Thyroid gland (tissue), 4 donors: ENCODE data around the gene FXYD5. TPM values are rescaled to one million over a fixed set of nuclear protein-coding genes. Genes with fewer than 3 reads are reported as not detected.

ENCODE experiments used
- DNase-seq, 2 donors: peaks; one replicate each; pipeline ENCODE4 v3.0.0-alpha.2; 2019
- H3K27ac ChIP-seq, 3 donors: fragments of 200-600 bp; sonication (generic); 1 replicate in 2 of 3; 2 replicates in 1 of 3; pipeline ENCODE4 v1.5.1; 2016 to 2019; ENCODE audit warnings: mild to moderate bottlenecking in 1 of 3, moderate library complexity in 1 of 3
- H3K27me3 ChIP-seq: fragments of 200-600 bp; sonication (generic); one replicate; pipeline ENCODE4 v1.5.1; 2019
- H3K36me3 ChIP-seq, 2 donors: fragments of 200-600 bp; sonication (generic); one replicate each; pipeline ENCODE4 v1.5.1; 2016 to 2019
- H3K4me1 ChIP-seq, 2 donors: fragments of 200-600 bp; sonication (generic); one replicate each; pipeline ENCODE4 v1.5.1; 2017 to 2019
- H3K4me3 ChIP-seq, 3 donors: fragments of 200-600 bp; sonication (generic); replicated peaks in 1 of 3; 1 replicate in 2 of 3; 2 replicates in 1 of 3; pipeline ENCODE4 v1.5.1; 2016; ENCODE audit warnings: mild to moderate bottlenecking in 1 of 3
- H3K9me3 ChIP-seq: fragments of 200-600 bp; sonication (generic); one replicate; pipeline ENCODE4 v1.5.1; 2017
- POLR2A ChIP-seq, 2 donors: fragments of 450-650 bp; IDR thresholded peaks; one replicate each; pipeline ENCODE4 v1.6.1; 2017; ENCODE audit warnings: antibody characterized with exemption in 2 of 2, mild to moderate bottlenecking in 2 of 2, moderate library complexity in 1 of 2
- WGBS, 2 donors: methylation state at CpG; one replicate each; pipeline ENCODE4 v1.1.5; 2017; 5-methylcytosine and 5-hydroxymethylcytosine counted together
- intact Hi-C: fragments of 100-400 bp; cut with DNase I; formaldehyde crosslinking; loops from one replicate; pipeline ENCODE4 v1.15.1; 2023
- total RNA-seq, 4 donors: library from RNA; depleted of rRNA; stranded (reverse); fragments of >200 nt; gene quantifications; one replicate each; pipeline ENCODE4 v1.2.3, GENCODE V29; 2016
- TF ChIP-seq, protein P1 (sequence below), 6 experiments: fragments of 200-600 bp in 3 of 6; fragments of 450-650 bp in 3 of 6; sonication (generic) in 3 of 6; IDR thresholded peaks; one replicate each; pipeline ENCODE4 v1.5.1; 2016 to 2019; ENCODE audit warnings: antibody characterized with exemption in 6 of 6, mild to moderate bottlenecking in 2 of 6, inconsistent platforms in 1 of 6, moderate library complexity in 1 of 6

The FXYD5 gene
- 10 to 100 TPM in 3 of 4 donors, 1 to 10 TPM in 1; 9.3 to 52.4 (median 19.6) TPM for total RNA-seq

DNA sequence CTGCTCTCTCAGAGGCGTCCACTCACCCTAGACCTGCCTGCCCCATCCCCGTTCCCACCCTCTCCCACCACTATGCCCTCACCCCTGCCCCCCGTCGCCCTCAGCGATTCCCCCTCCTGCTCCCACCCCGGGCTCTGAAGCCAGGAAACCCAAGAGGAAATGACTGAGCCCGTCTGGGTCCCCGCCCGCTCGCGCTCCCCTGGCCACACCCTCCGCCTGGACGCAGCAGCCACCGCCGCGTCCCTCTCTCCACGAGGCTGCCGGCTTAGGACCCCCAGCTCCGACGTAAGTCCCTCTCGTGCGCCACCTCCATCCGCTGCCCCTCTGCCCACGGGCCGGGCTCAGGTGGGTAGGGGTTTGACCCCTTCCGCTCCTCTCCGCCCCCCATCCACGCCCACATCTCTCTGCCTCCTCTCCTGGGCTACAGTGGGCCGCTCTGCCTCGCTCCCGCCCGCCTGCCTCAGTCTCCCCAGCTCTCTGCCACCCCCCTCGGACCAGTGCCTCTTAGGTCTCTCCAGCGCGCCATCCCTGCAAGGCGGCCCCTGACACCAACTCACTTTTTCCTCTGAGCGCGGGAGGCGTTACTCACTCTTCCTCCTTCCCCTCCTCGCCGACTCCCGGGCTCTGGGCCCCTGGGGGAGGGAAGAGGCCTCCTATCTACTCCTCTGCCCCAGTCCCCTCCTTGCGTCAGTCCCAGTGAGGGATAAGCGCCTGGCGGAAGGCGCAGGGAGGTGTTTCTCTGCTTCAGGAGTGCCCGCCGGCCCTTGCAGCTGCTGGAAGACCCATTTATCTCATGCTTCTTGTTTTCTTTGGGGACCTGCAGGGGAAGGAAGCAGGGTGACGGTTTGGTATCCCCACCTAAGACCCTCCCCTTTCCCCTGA lies at the start of gene FXYD5:
Gene FXYD5 (plus strand): TSS at position 211 of the 882 bp plus-strand sequence. CDS start 816 bp downstream, outside the sequence.
- peak in 1 of 2 donors; percentile 21 for DNase-seq
- TF ChIP-seq, protein P1, sequence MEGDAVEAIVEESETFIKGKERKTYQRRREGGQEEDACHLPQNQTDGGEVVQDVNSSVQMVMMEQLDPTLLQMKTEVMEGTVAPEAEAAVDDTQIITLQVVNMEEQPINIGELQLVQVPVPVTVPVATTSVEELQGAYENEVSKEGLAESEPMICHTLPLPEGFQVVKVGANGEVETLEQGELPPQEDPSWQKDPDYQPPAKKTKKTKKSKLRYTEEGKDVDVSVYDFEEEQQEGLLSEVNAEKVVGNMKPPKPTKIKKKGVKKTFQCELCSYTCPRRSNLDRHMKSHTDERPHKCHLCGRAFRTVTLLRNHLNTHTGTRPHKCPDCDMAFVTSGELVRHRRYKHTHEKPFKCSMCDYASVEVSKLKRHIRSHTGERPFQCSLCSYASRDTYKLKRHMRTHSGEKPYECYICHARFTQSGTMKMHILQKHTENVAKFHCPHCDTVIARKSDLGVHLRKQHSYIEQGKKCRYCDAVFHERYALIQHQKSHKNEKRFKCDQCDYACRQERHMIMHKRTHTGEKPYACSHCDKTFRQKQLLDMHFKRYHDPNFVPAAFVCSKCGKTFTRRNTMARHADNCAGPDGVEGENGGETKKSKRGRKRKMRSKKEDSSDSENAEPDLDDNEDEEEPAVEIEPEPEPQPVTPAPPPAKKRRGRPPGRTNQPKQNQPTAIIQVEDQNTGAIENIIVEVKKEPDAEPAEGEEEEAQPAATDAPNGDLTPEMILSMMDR (IDR thresholded peaks at IDR 0.05): peak in 1 of 6 experiments; percentile 9
- no peak for TF ChIP-seq POLR2A (IDR thresholded peaks at IDR 0.05)
- 2 to 3% methylated on average over 30 to 49 of the region's 49 CpGs for WGBS, 2 donors
- H3K4me3 ChIP-seq: peak within 1 kb of the TSS in 2 of 3 donors; percentile 35 to 45
- no peaks in the 10 kb centered on the region for H3K36me3 ChIP-seq
- H3K27ac ChIP-seq: peak within 1 kb of the TSS; percentile 36 to 79 (median 73)
- no peaks in the 10 kb centered on the region for H3K27me3 ChIP-seq
- H3K9me3 ChIP-seq: no peaks in the 10 kb centered on the region
- H3K4me1 ChIP-seq: peaks cover 5 to 16% of the 10 kb centered on the region in 2 donors
- intact Hi-C loops: no loop called here

DNA sequence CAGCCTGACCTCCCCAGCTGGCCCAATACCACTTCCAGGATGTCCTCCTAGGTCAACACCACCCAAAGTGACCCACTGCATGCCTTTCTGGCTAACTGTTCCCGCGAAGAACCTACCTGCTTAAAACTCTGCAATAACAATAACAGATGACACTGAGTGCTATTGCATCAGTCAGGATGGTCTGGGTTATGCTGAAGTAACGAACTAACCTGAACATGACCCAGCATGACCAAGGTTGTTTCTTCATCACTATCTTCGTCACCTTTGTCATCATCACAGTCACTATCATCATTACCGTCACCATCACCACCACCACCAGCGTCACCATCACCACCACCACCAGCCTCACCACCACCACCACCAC lies 49.5 kb upstream of the FXYD5 start:
- intact Hi-C loops: no loop called here
- H3K4me1 ChIP-seq: no peaks in the 10 kb centered on the region
- H3K36me3 ChIP-seq: no peaks in the 10 kb centered on the region
- no peaks in the 10 kb centered on the region for H3K9me3 ChIP-seq
- 96 to 97% methylated on average over 6 of the region's 6 CpGs for WGBS, 2 donors
- H3K27ac ChIP-seq: no peak overlapping the region
- H3K27me3 ChIP-seq: no peaks in the 10 kb centered on the region
- TF ChIP-seq, protein P1 (IDR thresholded peaks at IDR 0.05): no peak
- no peak for TF ChIP-seq POLR2A (IDR thresholded peaks at IDR 0.05)
- DNase-seq: no peak
- no peak overlapping the region for H3K4me3 ChIP-seq

DNA sequence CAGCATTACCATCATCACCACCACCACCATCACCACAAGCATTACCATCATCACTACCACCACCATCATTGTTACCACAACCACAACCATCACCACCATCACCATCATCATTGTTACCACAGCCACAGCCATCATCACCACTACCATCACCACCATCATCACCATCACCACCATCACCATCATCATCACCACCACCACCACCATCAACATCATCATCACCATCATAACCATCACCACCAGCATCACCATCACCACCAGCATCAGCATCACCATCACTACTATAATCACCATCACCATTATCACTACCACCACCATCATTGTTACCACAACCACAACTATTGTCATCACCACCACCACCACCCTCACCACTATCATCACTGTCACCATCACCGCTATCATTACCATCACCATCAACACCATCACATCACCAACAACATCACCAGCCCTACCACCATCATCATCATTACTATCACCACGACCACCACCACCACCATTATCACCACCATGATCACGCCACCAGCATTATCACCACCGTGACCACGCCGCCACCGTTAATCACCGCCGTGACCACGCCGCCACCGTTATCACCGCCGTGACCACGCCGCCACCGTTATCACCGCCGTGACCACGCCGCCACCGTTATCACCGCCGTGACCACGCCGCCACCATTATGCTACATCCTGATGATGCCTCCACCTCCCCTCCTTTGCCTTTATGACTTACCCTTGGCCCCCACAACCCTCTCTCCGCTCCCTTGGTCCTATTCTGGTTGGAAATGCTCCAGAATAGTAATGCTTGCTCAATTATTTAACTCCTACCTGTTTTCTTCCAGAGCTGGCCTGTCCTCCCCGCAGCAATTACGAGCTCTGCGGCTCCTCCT lies 48.9 kb upstream of the FXYD5 start:
- 86 to 89% methylated on average over 30 of the region's 30 CpGs for WGBS, 2 donors
- H3K4me3 ChIP-seq: no peak overlapping the region
- DNase-seq: no peak
- no peak overlapping the region for H3K27ac ChIP-seq
- no peaks in the 10 kb centered on the region for H3K4me1 ChIP-seq
- TF ChIP-seq, protein P1 (IDR thresholded peaks at IDR 0.05): no peak
- TF ChIP-seq POLR2A (IDR thresholded peaks at IDR 0.05): no peak
- H3K27me3 ChIP-seq: no peaks in the 10 kb centered on the region
- intact Hi-C loops: no loop called here
- no peaks in the 10 kb centered on the region for H3K36me3 ChIP-seq
- H3K9me3 ChIP-seq: no peaks in the 10 kb centered on the region

DNA sequence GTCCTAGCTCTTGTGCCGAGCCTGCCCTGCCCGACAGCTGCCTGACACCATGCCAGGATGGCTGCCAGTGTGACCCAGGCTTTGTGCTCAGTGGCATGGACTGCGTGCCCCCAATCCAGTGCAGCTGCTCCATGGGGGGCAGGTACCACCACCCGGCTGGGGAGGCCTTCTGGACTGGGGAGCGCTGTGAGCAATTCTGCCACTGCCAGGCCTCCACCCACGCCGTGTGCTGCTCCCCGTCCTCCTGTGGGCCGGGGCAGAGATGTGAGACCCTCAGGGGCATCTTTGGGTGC lies 48.3 kb upstream of the FXYD5 start:
- DNase-seq: no peak
- no peak overlapping the region for H3K4me3 ChIP-seq
- no peaks in the 10 kb centered on the region for H3K4me1 ChIP-seq
- WGBS, 2 donors: 91 to 98% methylated on average over 7 to 9 of the region's 9 CpGs
- H3K27me3 ChIP-seq: no peaks in the 10 kb centered on the region
- H3K36me3 ChIP-seq: no peaks in the 10 kb centered on the region
- TF ChIP-seq POLR2A (IDR thresholded peaks at IDR 0.05): no peak
- TF ChIP-seq, protein P1 (IDR thresholded peaks at IDR 0.05): no peak
- intact Hi-C loops: no loop called here
- H3K27ac ChIP-seq: no peak overlapping the region
- H3K9me3 ChIP-seq: no peaks in the 10 kb centered on the region
